A673 (cell line): ENCODE results near the gene OR2T8. TPM values are rescaled to one million over a fixed set of nuclear protein-coding genes. Genes with fewer than 3 reads are reported as not detected.
A peak's percentile ranks its signal among the peaks of the same experiment; 100 is the strongest.

Source experiments
- BruUV-seq: library from RNA; stranded (reverse); fragments of 400-500 nt; replicated peaks from 2 replicates; lab custom pipeline; 2021; lab: Mats Ljungman, UMichigan
- CTCF ChIA-PET: fragments of 300-600 bp; sonication (Branson Sonifier 250); formaldehyde crosslinking; loops from one replicate; lab custom pipeline; 2022; ENCODE audit warnings: antibody characterized with exemption; lab: Charles Lee
- POLR2A ChIA-PET: fragments of 300-600 bp; sonication (Branson Sonifier 250); formaldehyde crosslinking; loops from one replicate; lab custom pipeline; 2022; ENCODE audit warnings: antibody characterized with exemption; ENCODE audit not compliant: low non-redundant PET; lab: Charles Lee
- DNase-seq: peaks from one replicate; pipeline ENCODE4 v3.0.0-alpha.2; 2015; ENCODE audit warnings: low spot score
- H3K27ac ChIP-seq: fragments of 200-600 bp; sonication (generic); 2 replicates; pipeline ENCODE4 v1.5.1; 2016; ENCODE audit warnings: mixed run types, low read depth, mild to moderate bottlenecking, mixed read lengths, antibody characterized with exemption, low read length; ENCODE audit not compliant: poor library complexity, severe bottlenecking
- H3K27me3 ChIP-seq: fragments of 200-600 bp; sonication (generic); replicated peaks from 2 replicates; pipeline ENCODE4 v1.6.1; 2017; ENCODE audit warnings: mixed run types, low read depth, mild to moderate bottlenecking, mixed read lengths, antibody characterized with exemption, low read length; ENCODE audit not compliant: insufficient read depth, poor library complexity
- H3K36me3 ChIP-seq: fragments of 200-600 bp; sonication (generic); 2 replicates; pipeline ENCODE4 v1.6.1; 2016; ENCODE audit warnings: mixed run types, mild to moderate bottlenecking, mixed read lengths, antibody characterized with exemption, low read length; ENCODE audit not compliant: insufficient read depth, poor library complexity, severe bottlenecking
- H3K4me1 ChIP-seq: fragments of 200-600 bp; sonication (generic); 2 replicates; pipeline ENCODE4 v1.6.1; 2017; ENCODE audit warnings: mixed run types, mild to moderate bottlenecking, mixed read lengths, antibody characterized with exemption, low read length; ENCODE audit not compliant: insufficient read depth, poor library complexity, severe bottlenecking
- H3K4me3 ChIP-seq: fragments of 200-600 bp; sonication (generic); 2 replicates; pipeline ENCODE4 v1.5.1; 2016; ENCODE audit warnings: low read depth, mixed run types, mild to moderate bottlenecking, mixed read lengths, low read length; ENCODE audit not compliant: poor library complexity, severe bottlenecking
- H3K9me3 ChIP-seq: fragments of 200-600 bp; sonication (generic); 2 replicates; pipeline ENCODE4 v1.6.1; 2016; ENCODE audit warnings: mixed run types, low read depth, mild to moderate bottlenecking, mixed read lengths, antibody characterized with exemption, low read length; ENCODE audit not compliant: poor library complexity, severe bottlenecking
- CTCF ChIP-seq: fragments of 300-800, 200-600 bp; sonication (generic); conservative IDR thresholded peaks from 2 replicates; pipeline ENCODE4 v1.5.1; 2017; ENCODE audit warnings: low read depth, mild to moderate bottlenecking, antibody characterized with exemption, low read length, moderate library complexity, mixed read lengths
- EZH2 ChIP-seq: fragments of 200-600 bp; sonication (generic); IDR thresholded peaks from 2 replicates; pipeline ENCODE4 v1.6.1; 2017; ENCODE audit warnings: borderline replicate concordance, low read depth, mild to moderate bottlenecking, mixed read lengths, antibody characterized with exemption, low read length; ENCODE audit not compliant: poor library complexity, severe bottlenecking
- intact Hi-C: fragments of 100-400 bp; cut with micrococcal nuclease; formaldehyde crosslinking; loops from one replicate; pipeline ENCODE4 v1.10.0; 2022; ENCODE audit not compliant: unreplicated experiment
- total RNA-seq: library from RNA; stranded (reverse); gene quantifications from 2 replicates; pipeline ENCODE4 v1.2.3, GENCODE V29; 2021

The OR2T8 gene
- total RNA-seq, 1 experiment from 2014 or later = not detected

GRCh38 chr1:247905181-247905580 is 14.9 kb upstream of the OR2T8 start:
- no peak overlapping the region for H3K4me3 ChIP-seq
- no TSS peak for BruUV-seq
- no peaks in the 10 kb centered on the region for H3K36me3 ChIP-seq
- CTCF ChIA-PET = no interaction called here
- H3K27me3 ChIP-seq = no peaks in the 10 kb centered on the region
- POLR2A ChIA-PET = no interaction called here
- DNase-seq = no peak
- no peaks in the 10 kb centered on the region for H3K4me1 ChIP-seq
- H3K9me3 ChIP-seq = peaks cover 5% of the 10 kb centered on the region
- TF ChIP-seq CTCF (no peak), EZH2 (no peak)
- H3K27ac ChIP-seq = no peak overlapping the region
- intact Hi-C loops = no loop called here

- ChIA-PET CTCF (no interaction called here), POLR2A (no interaction called here)
- no TSS peak for BruUV-seq
- Histone ChIP-seq H3K36me3 (no peaks in the 10 kb centered on the region), H3K4me3 (no peak overlapping the region), H3K9me3 (peaks cover 8% of the 10 kb centered on the region), H3K27ac (no peak overlapping the region), H3K4me1 (no peaks in the 10 kb centered on the region), H3K27me3 (no peaks in the 10 kb centered on the region)
- intact Hi-C loops = no loop called here
- DNase-seq = no peak
- no peak for TF ChIP-seq CTCF
- TF ChIP-seq EZH2 = no peak
Measured at GRCh38 chr1:247905910-247906503, 14.0 kb upstream of the OR2T8 start.

- Histone ChIP-seq H3K27ac (no peak overlapping the region), H3K27me3 (no peaks in the 10 kb centered on the region), H3K4me3 (no peak overlapping the region), H3K9me3 (peaks cover 8% of the 10 kb centered on the region), H3K36me3 (no peaks in the 10 kb centered on the region), H3K4me1 (no peaks in the 10 kb centered on the region)
- peak; percentile 3 for DNase-seq
- CTCF ChIA-PET = interaction anchor here (0.6 kb wide), 1 partner anchor 586 kb away, joined by 7 read pairs; no protein-coding TSS in a partner anchor
- POLR2A ChIA-PET = no interaction called here
- no TSS peak for BruUV-seq
- TF ChIP-seq EZH2 (no peak), CTCF (no peak)
- intact Hi-C loops = no loop called here
Measured at GRCh38 chr1:247906504-247907047, 13.5 kb upstream of the OR2T8 start.
